GM08714 (cell line): ENCODE measurements around the gene UMOD.

Experiments
- H3K4me3 ChIP-seq: fragments of 200-500 bp; sonication (Bioruptor generic); 2 replicates; pipeline ENCODE4 v1.5.1; 2014; ENCODE audit warnings: mild to moderate bottlenecking, low read length, inconsistent platforms
- ZNF274 ChIP-seq: IDR thresholded peaks from 2 replicates; pipeline ENCODE4 v1.6.1; 2012; ENCODE audit warnings: mild to moderate bottlenecking, low read depth, low read length

UMOD gene

GRCh38 chr16:20352615-20353014, at the start of gene UMOD:
Gene UMOD, minus strand, starts transcription at chr16:20352715. Its CDS starts 1,978 bp downstream, at chr16:20350737.
- TF ChIP-seq ZNF274: no peak
- no peak within 1 kb of the TSS for H3K4me3 ChIP-seq

- no peak for TF ChIP-seq ZNF274
- no peak overlapping the region for H3K4me3 ChIP-seq
Observed at GRCh38 chr16:20401475-20402016, 49.0 kb upstream of the UMOD start.

- no peak for TF ChIP-seq ZNF274
- no peak overlapping the region for H3K4me3 ChIP-seq
Observed at GRCh38 chr16:20401066-20401465, 48.6 kb upstream of the UMOD start.

GRCh38 chr16:20399185-20399584, 46.7 kb upstream of the UMOD start:
- no peak overlapping the region for H3K4me3 ChIP-seq
- no peak for TF ChIP-seq ZNF274

- no peak for TF ChIP-seq ZNF274
- no peak overlapping the region for H3K4me3 ChIP-seq
Observed at GRCh38 chr16:20398603-20399002, 46.1 kb upstream of the UMOD start.

- TF ChIP-seq ZNF274: no peak
- no peak overlapping the region for H3K4me3 ChIP-seq
Observed at GRCh38 chr16:20397468-20398074, 45.1 kb upstream of the UMOD start.

- TF ChIP-seq ZNF274: no peak
- no peak overlapping the region for H3K4me3 ChIP-seq
Observed at GRCh38 chr16:20396846-20397467, 44.4 kb upstream of the UMOD start.

- H3K4me3 ChIP-seq: no peak overlapping the region
- no peak for TF ChIP-seq ZNF274
Observed at GRCh38 chr16:20395946-20396345, 43.4 kb upstream of the UMOD start.

- no peak overlapping the region for H3K4me3 ChIP-seq
- no peak for TF ChIP-seq ZNF274
Observed at GRCh38 chr16:20393801-20394577, 41.5 kb upstream of the UMOD start.

- no peak for TF ChIP-seq ZNF274
- H3K4me3 ChIP-seq: no peak overlapping the region
Observed at GRCh38 chr16:20391045-20391444, 38.5 kb upstream of the UMOD start.

GRCh38 chr16:20388854-20389253, 36.3 kb upstream of the UMOD start:
- TF ChIP-seq ZNF274: no peak

GRCh38 chr16:20387978-20388377, 35.5 kb upstream of the UMOD start:
- no peak for TF ChIP-seq ZNF274

More at GRCh38 chr16:20388854-20389253, 36.3 kb upstream of the UMOD start:
- H3K4me3 ChIP-seq: no peak overlapping the region

GRCh38 chr16:20385844-20386832, 33.6 kb upstream of the UMOD start:
- no peak for TF ChIP-seq ZNF274
- H3K4me3 ChIP-seq: no peak overlapping the region

More at GRCh38 chr16:20387978-20388377, 35.5 kb upstream of the UMOD start:
- no peak overlapping the region for H3K4me3 ChIP-seq
